C4-2B (cell line): ENCODE measurements around the gene RHBDL1.

Experiments used
- H3K27ac ChIP-seq: fragments of 450-650 bp; 2 replicates; pipeline ENCODE4 v1.5.1; 2017
- ZFX ChIP-seq: fragments of 450-650 bp; IDR thresholded peaks from 2 replicates; pipeline ENCODE4 v1.6.1; 2017
- TF ChIP-seq, protein P1 (sequence below): fragments of 450-650 bp; conservative IDR thresholded peaks from 2 replicates; pipeline ENCODE4 v1.5.1; 2017; ENCODE audit warnings: mild to moderate bottlenecking

The RHBDL1 gene

DNA sequence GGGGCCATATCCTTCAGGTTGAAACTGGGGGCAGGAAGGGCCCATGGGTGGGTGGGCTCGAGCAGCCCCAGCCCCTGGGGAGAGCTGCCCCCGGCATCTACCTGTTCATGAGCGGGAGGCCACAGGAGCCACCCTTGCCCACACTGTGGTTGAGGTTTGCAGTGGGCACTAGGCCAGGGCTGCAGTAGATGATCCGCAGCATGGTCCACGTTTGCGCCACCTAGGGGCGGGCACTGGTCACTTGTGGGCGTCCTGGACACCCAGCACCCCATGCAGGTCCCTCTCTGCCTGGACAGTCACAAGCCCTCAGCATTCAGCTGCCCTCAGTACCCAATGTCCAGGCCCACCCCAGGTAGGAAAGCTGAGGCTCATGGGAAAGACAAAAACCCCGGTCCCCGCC is 10.5 kb downstream of the RHBDL1 start:
- TF ChIP-seq ZFX: no peak
- TF ChIP-seq, protein P1, sequence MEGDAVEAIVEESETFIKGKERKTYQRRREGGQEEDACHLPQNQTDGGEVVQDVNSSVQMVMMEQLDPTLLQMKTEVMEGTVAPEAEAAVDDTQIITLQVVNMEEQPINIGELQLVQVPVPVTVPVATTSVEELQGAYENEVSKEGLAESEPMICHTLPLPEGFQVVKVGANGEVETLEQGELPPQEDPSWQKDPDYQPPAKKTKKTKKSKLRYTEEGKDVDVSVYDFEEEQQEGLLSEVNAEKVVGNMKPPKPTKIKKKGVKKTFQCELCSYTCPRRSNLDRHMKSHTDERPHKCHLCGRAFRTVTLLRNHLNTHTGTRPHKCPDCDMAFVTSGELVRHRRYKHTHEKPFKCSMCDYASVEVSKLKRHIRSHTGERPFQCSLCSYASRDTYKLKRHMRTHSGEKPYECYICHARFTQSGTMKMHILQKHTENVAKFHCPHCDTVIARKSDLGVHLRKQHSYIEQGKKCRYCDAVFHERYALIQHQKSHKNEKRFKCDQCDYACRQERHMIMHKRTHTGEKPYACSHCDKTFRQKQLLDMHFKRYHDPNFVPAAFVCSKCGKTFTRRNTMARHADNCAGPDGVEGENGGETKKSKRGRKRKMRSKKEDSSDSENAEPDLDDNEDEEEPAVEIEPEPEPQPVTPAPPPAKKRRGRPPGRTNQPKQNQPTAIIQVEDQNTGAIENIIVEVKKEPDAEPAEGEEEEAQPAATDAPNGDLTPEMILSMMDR: peak; percentile 78
- peak overlapping the region; percentile 94 for H3K27ac ChIP-seq

DNA sequence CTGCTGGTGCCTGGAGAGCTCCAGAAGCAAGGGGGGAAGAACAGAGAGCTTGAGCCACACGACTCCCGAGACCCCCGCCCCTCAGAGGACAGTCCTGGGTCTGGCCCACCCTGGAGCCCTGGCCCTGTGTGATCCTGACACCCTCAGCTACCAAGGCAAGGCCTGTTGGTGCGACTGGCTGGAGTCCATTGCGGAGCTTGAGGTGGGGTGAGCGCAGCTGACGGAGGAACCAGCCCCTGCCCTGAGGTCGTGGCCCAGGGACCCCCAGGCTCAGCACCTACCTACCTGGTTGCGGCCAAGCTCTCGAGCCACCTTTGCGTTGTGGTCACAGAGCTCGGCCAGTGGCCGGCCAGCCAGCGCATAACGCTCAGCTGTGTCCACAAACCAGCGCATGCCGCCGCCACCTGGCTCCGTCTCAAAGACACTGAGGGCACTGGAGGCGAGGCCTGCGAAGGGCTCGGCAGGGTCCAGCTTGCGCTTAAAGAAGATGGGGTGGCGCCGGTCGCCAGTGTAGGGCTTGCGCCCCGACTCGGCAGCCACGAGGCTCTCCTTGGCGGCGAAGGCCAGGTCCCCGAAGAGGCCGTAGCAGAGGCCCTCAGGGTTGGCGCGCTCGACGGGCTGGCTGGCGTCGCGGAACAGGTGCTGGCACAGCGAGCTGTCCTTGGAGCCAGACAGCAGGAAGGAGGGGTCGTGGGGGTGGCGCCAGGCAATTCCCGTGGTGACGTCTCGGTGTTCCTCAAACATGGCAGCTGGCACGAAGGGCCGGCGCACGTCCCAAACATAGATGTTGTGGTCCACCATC is 11.2 kb downstream of the RHBDL1 start:
- no peak for TF ChIP-seq ZFX
- TF ChIP-seq, protein P1: no peak
- no peak overlapping the region for H3K27ac ChIP-seq

DNA sequence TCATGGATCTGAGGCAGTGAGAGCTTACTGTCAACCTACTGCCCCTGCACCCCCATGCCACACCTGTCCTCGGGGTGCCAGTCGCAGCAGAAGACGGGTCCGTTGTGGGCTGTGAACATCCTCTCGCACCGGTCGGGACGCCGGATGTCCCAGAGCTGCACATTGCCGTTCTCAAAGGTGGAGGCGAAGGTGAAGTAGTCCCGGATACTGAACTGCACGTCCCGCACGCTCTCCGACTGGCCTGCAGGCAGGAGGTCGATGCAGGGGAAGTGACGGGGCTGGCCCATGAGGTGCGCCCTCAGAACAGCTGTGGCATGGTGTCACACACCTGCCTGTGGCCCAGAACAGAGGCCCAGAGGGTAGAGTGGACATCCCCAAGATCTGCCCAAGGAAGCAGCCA is 12.0 kb downstream of the RHBDL1 start:
- no peak overlapping the region for H3K27ac ChIP-seq
- TF ChIP-seq ZFX: no peak
- TF ChIP-seq, protein P1: no peak

DNA sequence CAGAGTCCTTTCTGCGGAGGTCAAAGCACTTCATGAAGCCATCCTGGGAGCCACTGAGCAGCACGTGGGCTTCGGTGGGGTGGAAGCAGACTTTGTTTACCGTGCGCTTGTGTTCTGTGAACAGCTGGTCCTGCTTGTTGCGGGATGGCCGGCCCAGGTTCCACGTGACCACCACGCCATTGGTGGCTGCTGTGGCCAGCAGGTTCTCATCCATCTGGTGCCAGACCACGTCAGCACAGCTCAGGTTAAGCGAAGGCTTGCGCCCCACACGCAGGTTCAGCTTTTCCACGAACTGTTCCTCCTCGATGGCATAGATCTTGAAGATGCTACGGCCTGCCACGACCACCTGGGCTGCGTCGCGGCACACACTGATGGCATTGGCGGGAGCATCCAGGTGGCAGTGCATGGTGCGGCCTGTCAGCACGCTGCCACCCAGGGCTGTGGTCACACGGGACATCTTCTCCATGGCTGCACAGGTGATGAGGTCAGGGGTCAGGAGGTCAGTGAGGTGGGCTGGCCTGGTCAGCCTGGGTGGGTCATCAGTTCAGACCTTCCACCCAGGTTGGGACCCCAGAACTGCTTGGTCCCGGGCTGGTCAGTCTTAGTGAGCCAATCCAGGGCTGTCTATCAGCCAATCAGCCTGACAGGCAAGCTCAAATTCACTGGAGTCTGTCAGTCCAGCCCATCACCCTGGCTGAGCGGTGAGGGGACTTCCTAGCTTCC is 13.9 kb downstream of the RHBDL1 start:
- no peak for TF ChIP-seq ZFX
- TF ChIP-seq, protein P1: no peak
- peak overlapping the region; percentile 83 for H3K27ac ChIP-seq

DNA sequence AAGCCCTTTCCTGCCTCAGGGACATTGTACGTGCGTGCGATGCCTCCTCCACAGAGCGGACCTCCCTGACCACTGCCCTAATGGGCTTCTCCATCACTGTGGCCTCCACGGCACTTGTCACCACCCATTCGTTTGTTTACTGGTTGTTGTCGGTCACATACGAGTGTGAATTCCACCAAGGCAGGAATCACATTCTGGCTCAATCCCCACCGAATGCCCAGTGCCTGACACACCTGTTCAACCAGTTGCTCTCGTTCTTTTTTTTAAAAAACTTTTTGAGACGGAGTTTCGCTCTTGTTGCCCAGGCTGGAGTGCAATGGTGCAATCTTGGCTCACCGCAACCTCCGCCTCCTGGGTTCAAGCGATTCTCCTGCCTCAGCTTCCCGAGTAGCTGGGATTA is 15.8 kb downstream of the RHBDL1 start:
- peak overlapping the region; percentile 83; the same call in 1 of the 2 replicates for H3K27ac ChIP-seq

DNA sequence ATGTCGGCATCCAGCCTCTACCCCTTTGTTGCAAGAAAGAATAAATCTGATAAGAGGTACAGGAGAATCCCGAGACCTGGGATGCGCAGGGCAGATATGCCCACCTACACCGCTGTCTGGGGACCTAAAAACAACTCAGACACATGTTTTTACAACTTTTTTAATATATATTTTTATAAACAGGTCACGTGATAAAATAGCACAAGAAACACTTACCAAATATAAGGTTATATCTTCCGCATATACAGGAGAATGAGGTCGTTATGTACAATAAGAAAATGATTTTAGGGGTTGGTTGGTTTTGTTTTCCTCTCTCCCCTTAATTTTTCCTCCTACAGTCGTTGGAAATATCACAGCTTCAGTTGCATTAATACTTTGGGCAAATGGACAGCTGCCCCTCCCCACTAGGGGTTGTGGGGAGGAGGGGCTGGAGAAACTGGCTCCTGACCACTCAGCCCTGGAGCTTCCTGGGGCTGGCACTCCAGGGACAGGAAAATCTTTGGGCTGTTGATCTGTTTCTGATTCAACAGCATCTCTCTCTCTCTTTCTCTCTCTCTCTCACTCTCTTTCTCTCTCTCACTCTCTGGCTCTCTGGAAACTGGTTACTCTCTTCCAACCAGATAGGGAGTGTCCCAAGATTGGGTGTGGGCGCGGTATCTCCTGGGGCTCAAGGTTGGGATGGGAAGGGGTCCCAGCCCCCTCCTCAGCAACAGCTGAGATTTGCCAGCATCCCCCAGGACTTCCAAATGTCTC is 17.1 kb downstream of the RHBDL1 start:
- TF ChIP-seq ZFX: no peak
- TF ChIP-seq, protein P1: no peak
- H3K27ac ChIP-seq: no peak overlapping the region

DNA sequence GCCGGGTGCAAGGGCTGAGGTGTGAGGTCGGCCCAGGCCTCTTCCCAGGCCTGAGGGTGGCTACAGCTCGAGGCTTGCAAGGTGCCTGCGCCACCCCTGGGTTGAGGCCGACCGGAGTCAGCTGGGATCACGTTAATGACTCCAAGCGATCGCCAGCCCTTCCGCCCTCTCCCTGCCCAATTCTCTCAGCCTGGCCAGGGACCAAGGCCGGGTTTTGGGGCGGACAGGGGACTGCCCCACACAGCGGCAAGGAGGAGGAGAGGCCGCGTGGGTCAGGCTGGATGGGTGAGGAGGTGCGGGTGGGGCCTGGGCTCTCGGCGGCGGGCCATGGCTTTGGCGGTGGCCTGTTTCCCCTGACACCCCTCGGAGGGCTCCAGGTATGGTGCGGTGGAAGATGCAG is 17.9 kb downstream of the RHBDL1 start:
- H3K27ac ChIP-seq: no peak overlapping the region
- no peak for TF ChIP-seq ZFX
- TF ChIP-seq, protein P1: no peak
